GM12874 (cell line): ENCODE data around the gene SFTPB.

Experiments used
- CTCF ChIP-seq: IDR thresholded peaks from 2 replicates; pipeline ENCODE4 v1.5.1; 2011; ENCODE audit warnings: low read depth, mild to moderate bottlenecking, control low read depth, low read length, moderate library complexity; ENCODE audit not compliant: insufficient read depth

SFTPB gene

GRCh38 chr2:85694052-85695025 is 26.3 kb upstream of the SFTPB start, which contains the start of gene GNLY:
TSS of gene GNLY (plus strand) at chr2:85694358. CDS start at chr2:85694419, 61 bp downstream.
- TF ChIP-seq CTCF = no peak

GRCh38 chr2:85692039-85692645 is 24.1 kb upstream of the SFTPB start:
- TF ChIP-seq CTCF = no peak

GRCh38 chr2:85690932-85691331 is 22.9 kb upstream of the SFTPB start:
- no peak for TF ChIP-seq CTCF

GRCh38 chr2:85684806-85685205 is 16.8 kb upstream of the SFTPB start:
- no peak for TF ChIP-seq CTCF

- no peak for TF ChIP-seq CTCF
Measured at GRCh38 chr2:85684380-85684779, 16.4 kb upstream of the SFTPB start.

GRCh38 chr2:85682378-85682777 is 14.4 kb upstream of the SFTPB start:
- no peak for TF ChIP-seq CTCF

GRCh38 chr2:85681776-85682175 is 13.8 kb upstream of the SFTPB start:
- no peak for TF ChIP-seq CTCF
